Endometrium (tissue), 2 donors: ENCODE data around the gene NBPF11.
"Not testable (repeated sequence)": the region's sequence is repeated elsewhere in the genome, so short reads cannot be mapped to it uniquely, and the experiment has no call there.

Experiments used
- FAIRE-seq: peaks from 2 replicates; lab custom pipeline; 2012; peaks lifted over from hg19 to GRCh38; lab: Jason Lieb, UNC
- donor health status: control.
- donor health status: control.

The NBPF11 gene

DNA sequence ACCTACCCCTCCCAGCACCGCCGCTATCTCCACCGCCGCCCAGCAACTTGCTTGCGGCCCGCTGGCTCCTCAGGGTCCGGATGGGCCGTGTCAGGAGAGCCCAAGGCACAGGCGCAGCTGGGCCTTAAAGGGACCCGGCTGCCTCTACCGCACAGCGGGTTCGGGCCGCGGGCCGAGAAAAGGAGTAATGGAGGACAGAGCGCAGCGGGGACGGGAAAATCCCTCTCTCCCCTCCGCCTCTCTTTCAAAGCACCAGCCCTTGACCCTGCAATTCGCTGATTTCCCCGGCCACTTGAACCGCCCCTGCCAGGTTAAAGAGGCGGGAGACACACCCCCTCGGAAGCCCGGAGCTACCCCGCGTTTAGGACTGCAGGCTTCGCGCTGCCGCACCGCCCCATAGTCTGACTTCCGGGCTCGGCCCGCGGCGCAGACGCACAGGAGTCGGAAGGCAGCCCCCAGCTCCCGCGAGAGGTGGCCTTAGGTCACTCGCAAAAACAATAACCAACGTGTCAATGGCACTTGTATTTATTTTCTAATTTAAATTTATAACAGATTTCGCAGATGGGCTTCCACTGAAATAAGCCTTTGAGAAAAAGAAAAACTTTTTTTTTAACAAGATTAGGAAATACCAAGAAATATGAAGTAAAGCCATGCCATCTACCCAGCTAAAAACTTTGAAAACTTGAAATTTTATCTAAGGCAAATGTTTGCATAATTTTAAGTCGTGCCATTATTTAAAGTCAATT is at the start of gene NBPF11:
Gene NBPF11, minus strand, starts transcription at position 371 of the 746 bp plus-strand sequence. CDS start 25,278 bp downstream, outside the sequence.
- FAIRE-seq, result not testable (repeated sequence)

GRCh38 chr1:148197396-148197795 is 45.3 kb upstream of the NBPF11 start:
- FAIRE-seq, result not testable (repeated sequence)

DNA sequence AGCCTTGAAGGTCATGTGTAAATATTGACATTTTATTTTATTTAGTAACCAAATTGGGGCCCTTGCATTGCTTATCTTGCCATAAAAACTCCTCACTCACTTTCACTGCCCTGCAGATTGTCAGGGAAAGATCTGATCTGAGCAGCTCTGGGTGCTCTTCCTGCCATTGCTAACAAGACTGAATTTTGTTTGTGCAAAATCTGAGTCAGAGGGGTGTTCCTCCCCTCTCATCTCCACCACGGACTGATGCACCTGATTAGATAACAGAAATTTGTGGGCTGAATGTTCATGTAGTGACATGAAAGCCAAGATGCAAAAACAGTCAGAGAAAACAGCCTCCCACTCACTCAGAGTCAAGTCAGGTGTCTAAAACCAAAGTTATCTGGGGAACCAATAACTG is 44.9 kb upstream of the NBPF11 start:
- FAIRE-seq, result not testable (repeated sequence)

DNA sequence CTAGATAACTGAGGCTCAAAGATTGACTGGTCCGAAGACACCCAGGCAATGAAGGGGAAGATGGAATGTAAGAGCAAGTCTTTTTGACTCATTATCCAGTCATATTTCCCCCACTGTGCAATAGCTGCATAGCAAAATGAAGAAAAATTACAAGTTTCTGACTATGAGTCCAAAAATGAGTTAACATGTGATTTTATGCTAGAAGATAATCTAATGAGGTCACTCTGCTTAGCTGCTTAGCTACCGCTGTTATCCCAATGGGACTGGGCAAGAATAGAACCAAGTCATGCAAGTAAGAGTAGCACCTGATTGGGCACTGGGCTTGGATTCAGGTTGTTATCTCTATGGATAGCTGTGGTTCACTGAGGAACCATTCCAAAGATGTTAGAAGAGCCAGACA is 43.0 kb upstream of the NBPF11 start:
- FAIRE-seq, result not testable (repeated sequence)

DNA sequence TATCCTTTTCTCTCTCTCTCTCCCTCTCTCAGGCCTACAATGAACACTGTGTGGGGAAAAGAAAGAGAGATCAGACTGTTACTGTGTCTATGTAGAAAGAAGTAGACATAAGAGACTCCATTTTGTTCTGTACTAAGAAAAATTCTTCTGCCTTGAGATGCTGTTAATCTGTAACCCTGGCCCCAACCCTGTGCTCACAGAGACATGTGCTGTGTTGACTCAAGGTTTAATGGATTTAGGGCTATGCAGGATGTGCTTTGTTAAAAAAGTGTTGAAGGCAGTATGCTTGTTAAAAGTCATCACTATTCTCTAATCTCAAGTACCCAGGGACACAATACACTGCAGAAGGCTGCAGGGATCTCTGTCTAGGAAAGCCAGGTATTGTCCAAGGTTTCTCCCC is 36.7 kb upstream of the NBPF11 start:
- FAIRE-seq, result not testable (repeated sequence)

- FAIRE-seq, result not testable (repeated sequence)
Observed at GRCh38 chr1:148178682-148179081, 26.6 kb upstream of the NBPF11 start.

DNA sequence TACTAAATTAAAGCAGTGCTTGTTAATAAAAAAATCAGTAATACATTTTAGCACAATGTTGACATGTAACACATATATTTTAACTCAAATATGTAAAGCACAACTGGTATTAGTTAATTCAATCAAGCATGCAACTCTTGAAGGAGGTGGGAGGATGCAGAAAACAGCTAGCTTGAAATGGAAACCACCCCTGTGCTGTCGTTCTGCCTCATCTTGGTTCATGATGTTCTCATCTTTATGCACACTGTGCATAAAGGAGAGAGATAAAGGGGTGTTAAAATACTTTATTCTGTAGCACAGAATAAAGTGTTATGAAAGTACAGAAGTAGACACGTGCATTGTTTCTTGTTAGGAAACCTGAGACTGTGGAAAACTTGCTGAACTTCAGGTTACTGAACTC is 23.3 kb upstream of the NBPF11 start:
- FAIRE-seq, result not testable (repeated sequence)

DNA sequence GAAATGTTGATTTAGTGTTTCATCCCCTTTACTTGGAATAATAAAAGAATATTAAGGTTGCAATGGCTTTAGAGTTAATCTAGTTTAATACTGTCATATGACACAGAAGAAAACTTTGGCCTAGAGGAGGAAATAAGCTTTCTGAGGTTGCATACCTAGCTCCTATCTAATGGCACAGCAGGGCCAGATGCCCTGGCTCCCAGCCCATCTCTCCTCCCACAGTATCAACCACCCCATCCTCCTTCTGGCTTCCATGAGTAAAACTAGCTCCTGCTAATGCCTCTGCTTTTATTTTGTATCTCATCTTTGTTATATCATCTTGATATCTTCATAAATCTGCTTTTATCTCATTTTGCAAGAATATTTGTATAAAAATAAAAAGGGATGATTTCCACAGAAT is 19.9 kb upstream of the NBPF11 start:
- not testable (repeated sequence) for FAIRE-seq

DNA sequence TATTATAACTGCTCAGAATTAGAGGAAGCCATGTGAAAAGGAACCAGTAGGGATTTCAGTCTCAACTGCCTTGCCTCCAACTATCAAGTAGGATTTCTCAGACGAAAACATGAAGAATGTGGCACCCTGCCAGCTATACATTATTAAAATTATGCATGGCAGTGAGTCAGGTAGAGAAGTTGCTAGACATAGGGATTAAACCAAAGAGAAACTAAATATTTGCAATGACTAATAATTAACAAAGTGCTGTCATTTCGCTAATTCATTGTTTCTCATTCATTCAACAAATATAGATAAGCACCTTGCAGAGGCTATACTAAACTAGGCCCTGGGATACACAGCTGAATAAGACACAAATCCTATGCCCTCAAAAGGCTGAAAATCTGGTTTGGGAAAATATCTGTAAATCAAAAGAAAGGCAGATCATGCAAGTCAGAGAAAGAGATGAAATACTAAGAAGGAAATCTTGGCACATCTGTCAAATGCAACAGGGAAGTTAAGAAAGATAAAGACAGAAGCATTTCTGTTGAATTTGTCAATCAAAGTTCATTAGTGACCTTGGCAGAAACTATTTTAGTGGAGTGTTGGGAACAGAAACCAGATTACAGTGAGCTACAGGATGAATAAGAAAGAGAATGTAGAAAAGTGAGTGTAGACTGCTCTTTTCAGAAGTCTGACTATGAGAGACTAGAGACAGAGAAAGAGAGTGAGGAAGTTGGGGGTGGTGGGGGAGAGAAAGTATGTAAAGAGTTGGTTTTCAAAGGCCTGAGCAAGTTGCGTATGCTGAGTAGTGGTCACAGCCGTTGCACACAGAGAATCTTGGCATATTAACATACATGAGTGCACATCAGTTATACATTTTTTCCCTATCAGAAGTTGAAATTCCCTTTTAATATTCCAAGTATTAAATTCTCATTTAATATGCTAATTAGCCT is 14.7 kb upstream of the NBPF11 start:
- FAIRE-seq, result no peak

DNA sequence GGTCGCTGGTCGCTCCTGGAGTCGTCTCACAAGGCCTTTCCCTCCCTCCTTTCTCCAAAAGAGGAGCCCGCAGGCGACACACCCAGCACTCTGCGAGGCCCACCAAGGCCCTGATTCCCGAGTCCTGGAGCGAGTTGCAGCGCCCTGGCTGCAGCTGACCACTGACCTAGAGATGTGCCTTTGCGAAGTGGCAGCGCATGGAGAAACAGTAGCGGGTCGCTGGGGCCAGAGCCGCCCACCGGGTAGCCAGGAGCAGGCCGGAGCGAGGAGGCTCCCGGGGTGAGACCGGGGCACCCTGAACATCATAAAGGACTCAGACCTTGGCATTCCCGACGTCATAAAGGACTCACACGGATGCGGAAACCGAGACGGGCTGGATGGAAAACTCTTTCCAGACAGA is 10.3 kb upstream of the NBPF11 start:
- no peak for FAIRE-seq

DNA sequence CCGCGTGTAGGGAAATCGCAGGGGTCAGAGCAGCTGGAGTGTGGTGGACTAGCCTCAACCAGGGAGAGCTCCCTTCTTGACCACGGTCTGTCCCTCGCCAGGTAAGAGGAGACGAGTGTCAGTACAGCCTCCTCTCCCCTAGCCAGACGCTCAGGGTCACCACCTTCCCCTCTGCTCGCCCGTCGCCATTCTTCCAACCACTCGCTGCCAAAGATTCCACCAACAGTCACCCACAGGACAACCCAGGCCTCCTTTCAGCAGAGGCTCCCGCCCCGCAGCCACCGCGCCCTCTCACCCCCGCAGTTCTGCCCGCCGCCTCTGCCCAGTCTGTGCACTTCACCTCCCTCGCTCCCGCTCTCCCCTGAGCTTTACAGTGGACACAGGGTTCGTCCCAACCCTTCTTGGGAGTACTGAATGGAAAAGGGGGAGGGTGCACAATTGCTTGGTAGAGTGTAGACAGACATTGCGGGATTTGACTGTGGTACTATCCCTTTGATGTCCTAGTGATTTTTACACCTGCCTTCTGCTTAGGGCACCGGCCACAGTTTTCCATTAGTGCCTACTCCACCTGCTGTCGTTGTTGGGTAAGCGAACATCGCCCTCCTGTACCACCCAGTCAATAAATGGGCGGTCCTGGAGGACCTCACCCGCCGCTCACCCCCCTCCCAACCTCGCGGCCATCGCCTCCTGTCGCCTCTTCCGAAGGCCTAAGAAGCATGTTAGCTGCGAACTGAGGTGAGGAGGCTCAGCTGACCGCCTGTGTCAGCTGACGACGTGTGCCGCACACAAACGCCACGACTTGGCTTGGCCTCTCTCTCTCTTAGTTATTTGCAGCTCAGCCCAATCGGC is 9.2 kb upstream of the NBPF11 start:
- no peak for FAIRE-seq

DNA sequence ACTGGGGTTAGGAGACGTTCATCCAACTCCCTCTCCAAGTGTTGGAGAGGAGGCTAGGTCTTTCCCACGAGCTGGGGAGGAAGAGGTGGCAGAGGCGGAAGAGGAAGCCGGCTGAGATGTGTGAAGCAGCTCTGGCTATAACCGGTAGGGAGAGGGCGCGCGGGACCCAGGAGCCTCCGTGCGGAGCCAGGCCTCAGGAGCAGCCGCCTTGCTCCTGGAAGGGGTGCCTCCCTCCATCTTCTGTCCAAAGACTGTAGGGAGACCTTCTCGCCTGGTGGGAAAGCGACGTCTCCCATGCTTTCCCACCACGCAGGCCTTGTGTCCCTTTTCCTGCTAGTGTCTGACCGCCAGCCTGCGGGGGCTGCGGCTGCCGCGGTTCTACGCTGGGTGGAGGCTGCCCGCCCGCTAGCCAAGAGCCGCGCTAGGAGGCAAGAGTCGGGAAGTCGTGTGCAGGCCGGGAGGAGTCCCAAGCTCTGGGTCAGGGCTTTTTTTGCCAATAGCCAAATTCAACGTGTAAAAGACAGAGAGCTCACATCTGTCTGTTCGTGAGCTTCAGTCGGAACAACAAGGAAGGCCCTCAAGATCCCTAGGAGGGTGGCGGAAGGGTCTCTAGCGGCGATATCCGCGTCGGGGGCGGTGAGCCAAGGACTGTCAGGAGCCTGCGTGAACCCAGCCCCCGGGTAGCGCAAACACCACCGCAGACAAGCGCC is 8.4 kb upstream of the NBPF11 start:
- no peak for FAIRE-seq

DNA sequence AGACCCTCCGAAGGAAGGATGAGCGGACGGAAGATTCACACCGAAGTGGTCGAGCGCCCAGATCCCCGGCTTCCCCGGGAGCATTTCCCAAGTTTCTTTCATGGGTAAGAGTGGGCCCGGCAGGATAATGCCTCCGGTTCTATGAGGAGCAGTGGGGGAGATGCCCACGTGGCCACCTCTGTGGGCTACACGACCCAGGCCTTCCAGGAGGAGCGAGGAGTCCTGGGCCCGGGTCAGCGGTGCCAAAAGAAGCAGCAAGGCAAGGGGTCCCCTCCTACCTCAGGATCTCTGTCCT is 7.9 kb upstream of the NBPF11 start:
- no peak for FAIRE-seq

GRCh38 chr1:148158341-148159003 is 6.4 kb upstream of the NBPF11 start:
- no peak for FAIRE-seq

GRCh38 chr1:148157803-148158202 is 5.7 kb upstream of the NBPF11 start:
- FAIRE-seq, result not testable (repeated sequence)

GRCh38 chr1:148155494-148156275 is 3.6 kb upstream of the NBPF11 start:
- FAIRE-seq, result not testable (repeated sequence)

DNA sequence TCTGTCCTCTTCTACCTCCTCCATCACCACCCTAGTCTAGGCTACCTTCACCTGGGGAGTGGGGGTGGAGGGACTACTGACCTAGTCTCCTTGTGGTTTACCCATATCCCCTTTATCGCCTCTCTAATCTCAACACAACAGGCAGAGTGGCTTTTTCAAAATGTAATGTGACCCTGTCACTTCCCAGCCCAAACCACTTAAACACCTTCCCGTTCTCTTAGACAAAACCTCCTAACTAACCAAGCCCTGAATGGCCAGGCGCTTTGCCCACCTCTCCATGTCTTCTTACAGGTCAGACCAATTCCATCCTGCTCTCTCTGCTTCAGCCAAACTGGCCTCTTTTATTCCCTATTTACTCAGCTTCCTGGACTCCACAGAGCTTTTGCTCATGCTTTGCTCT is 714 bp upstream of the NBPF11 start:
- FAIRE-seq, result not testable (repeated sequence)

GRCh38 chr1:148151371-148151819 is 686 bp downstream of the NBPF11 start:
- FAIRE-seq, result not testable (repeated sequence)

- not testable (repeated sequence) for FAIRE-seq
Observed at GRCh38 chr1:148150945-148151344, 1.1 kb downstream of the NBPF11 start.

DNA sequence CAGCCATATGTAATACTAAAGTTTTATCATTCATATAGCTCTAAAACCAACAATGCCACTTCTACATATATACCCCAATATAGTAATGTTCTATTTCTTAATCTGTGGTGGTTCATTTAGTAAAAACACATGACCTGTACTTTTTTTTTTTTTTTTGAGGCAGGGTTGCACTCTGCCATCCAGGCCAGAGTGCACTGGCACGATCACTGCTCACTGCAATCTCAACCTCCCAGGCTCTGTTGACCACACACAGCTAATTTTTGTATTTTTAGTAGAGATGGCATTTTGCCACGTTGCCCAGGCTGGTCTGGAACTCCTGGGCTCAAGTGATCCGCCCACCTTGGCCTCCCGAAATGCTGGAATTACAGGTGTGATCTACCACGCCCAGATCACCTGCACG is 2.1 kb downstream of the NBPF11 start:
- not testable (repeated sequence) for FAIRE-seq
